ENCODE measurements around the gene MRPS6.

The MRPS6 gene

GRCh38 chr21:34073032-34073748 is at the start of gene MRPS6, which contains the start of gene SLC5A3:
Gene MRPS6, plus strand, starts transcription at chr21:34073578. Its CDS starts 123 bp downstream, at chr21:34073701.
Gene SLC5A3, plus strand, starts transcription at chr21:34073578. Its CDS starts 21,621 bp downstream, at chr21:34095199.
- no peak for DNase-seq (ENCODE audit: low read depth)

GRCh38 chr21:34023691-34024373 is 49.5 kb upstream of the MRPS6 start:
- DNase-seq (ENCODE audit: low read depth) = no peak

GRCh38 chr21:34024374-34024693 is 49.0 kb upstream of the MRPS6 start:
- no peak for DNase-seq (ENCODE audit: low read depth)

- no peak for DNase-seq (ENCODE audit: low read depth)
Measured at GRCh38 chr21:34027721-34028461, 45.5 kb upstream of the MRPS6 start.

GRCh38 chr21:34029743-34030528 is 43.4 kb upstream of the MRPS6 start:
- no peak for DNase-seq (ENCODE audit: low read depth)

- DNase-seq (ENCODE audit: low read depth) = no peak
Measured at GRCh38 chr21:34031835-34032370, 41.5 kb upstream of the MRPS6 start.

- DNase-seq (ENCODE audit: low read depth) = no peak
Measured at GRCh38 chr21:34034369-34035014, 38.9 kb upstream of the MRPS6 start.

- no peak for DNase-seq (ENCODE audit: low read depth)
Measured at GRCh38 chr21:34035619-34036354, 37.6 kb upstream of the MRPS6 start.

- DNase-seq (ENCODE audit: low read depth) = no peak
Measured at GRCh38 chr21:34037009-34037795, 36.2 kb upstream of the MRPS6 start.

GRCh38 chr21:34039678-34040382 is 33.5 kb upstream of the MRPS6 start:
- DNase-seq (ENCODE audit: low read depth) = no peak

- DNase-seq (ENCODE audit: low read depth) = no peak
Measured at GRCh38 chr21:34042735-34043134, 30.6 kb upstream of the MRPS6 start.

GRCh38 chr21:34043333-34043732 is 30.0 kb upstream of the MRPS6 start:
- no peak for DNase-seq (ENCODE audit: low read depth)

- DNase-seq (ENCODE audit: low read depth) = no peak
Measured at GRCh38 chr21:34046917-34047316, 26.5 kb upstream of the MRPS6 start.

GRCh38 chr21:34047835-34048234 is 25.5 kb upstream of the MRPS6 start:
- DNase-seq (ENCODE audit: low read depth) = no peak

GRCh38 chr21:34052171-34052570 is 21.2 kb upstream of the MRPS6 start:
- DNase-seq (ENCODE audit: low read depth) = no peak

GRCh38 chr21:34054259-34054658 is 19.1 kb upstream of the MRPS6 start:
- DNase-seq (ENCODE audit: low read depth) = no peak

- DNase-seq (ENCODE audit: low read depth) = no peak
Measured at GRCh38 chr21:34055615-34056014, 17.8 kb upstream of the MRPS6 start.

GRCh38 chr21:34061983-34062382 is 11.4 kb upstream of the MRPS6 start:
- no peak for DNase-seq (ENCODE audit: low read depth)

- DNase-seq (ENCODE audit: low read depth) = peak; percentile 31
Measured at GRCh38 chr21:34065027-34065426, 8.4 kb upstream of the MRPS6 start.

All from GM04503 (cell line).